NCI-H1436 (cell line): Measurements from ENCODE around the gene GRB2.

Experiments
- DNase-seq: peaks from one replicate; lab custom pipeline; 2025; lab: John Stamatoyannopoulos, UW

GRB2 gene

GRCh38 chr17:75414488-75414887, 9.0 kb upstream of the GRB2 start:
- DNase-seq, result no peak

GRCh38 chr17:75412455-75413317, 7.2 kb upstream of the GRB2 start:
- peak; percentile 81 for DNase-seq

DNA sequence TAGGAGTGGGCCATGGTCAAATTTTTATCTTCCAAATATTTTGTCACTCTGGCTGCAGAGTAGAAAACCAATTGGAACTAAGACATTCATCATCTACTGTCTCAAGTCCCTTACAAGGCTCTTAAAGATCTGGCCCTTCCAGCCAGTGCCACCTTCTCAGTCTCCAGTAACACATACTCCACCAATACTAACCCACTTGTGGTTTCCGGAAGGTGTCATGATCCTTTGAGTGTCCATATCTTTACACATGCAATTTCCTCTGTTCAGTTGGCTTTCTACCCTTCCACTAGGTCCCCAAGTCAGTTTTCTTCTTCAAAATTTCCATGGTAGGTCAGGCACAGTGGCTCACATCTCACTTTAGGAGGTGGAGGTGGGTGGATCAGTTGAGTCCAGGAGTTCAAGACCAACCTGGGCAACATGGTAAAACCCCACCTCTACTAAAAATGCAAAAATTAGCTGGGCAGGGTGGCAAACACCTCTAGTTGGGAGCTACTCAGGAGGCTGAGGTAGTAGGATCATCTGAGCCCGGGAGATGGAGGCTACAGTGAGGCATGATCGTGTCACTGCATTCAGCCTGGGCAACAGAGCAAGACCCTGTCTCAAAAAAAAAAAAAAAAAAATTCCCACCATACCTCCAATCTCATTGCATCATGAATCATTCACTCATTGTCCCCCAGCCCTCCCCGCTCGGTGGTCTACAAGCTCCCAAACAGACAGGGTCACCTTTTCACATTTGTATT, 6.0 kb upstream of the GRB2 start:
- no peak for DNase-seq

DNA sequence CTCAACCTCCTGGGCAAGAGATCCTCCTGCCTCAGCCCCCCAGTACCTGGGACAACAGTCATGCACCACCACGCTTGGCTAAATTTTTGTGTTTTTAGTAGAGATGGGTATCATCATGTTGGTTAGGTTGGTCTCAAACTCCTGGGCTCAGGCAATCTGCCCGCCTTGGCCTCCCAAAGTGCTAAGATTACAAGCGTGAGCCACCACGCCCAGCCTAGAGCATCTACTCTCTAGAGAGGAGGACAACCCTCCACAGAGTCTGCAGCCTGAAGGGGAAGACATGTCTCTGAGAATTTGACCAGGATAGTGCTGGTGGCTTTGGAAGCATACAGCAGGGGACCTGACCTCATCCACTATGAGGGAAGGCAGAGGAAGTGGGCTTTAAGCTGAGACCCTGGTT, 4.7 kb upstream of the GRB2 start:
- no peak for DNase-seq

DNA sequence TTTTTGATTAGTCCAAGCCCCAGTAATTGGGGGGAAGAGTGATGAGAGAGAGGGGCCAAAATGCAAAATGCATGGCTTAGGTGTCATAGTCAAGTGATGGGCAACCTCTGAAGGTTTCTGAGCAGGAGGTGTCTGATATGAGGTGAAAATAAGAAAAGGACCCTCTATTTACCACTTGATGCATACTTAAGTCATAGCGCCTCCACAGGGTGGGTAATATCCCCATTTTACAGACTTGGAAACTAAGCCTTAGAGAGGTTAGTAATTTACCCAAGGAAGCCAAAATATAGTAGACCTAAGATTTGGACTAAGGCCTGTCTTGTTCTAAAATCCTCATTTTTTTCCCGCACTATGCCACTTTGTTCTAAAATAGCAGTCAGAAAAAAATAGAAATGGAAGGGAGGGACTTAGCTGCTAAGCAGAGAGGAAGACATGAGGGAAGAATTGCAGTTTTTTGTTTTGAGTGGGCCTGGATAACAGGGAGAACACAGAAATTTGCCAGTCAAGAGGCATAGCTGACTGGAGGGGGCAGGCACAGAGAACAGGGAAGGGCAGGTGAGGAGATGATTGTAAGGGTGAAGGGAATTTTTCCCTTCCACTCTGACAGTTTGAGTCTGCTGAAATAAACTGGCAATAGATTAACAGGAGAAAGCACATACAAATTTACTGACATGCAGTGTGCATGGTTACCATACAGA, 2.3 kb upstream of the GRB2 start:
- DNase-seq, result no peak

DNA sequence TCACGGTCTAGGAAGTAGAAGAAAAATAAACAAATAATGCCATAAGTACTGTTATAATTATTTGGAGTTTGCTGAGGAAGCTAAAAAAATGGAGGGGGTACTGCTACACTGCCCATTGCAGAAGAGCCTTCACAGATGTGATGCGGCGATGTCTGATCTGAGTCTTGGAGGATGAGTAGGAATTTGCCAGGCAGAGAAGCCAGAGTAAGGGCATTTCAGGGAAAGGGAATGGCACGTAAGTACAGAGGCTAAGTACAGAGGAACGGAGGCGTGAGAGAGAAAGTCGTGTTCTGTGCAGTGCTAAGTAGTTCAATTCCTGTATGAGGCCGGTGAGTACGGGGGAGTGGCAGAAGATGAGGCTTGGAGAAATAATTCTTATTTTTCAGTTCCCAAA, 741 bp upstream of the GRB2 start:
- DNase-seq, result no peak

DNA sequence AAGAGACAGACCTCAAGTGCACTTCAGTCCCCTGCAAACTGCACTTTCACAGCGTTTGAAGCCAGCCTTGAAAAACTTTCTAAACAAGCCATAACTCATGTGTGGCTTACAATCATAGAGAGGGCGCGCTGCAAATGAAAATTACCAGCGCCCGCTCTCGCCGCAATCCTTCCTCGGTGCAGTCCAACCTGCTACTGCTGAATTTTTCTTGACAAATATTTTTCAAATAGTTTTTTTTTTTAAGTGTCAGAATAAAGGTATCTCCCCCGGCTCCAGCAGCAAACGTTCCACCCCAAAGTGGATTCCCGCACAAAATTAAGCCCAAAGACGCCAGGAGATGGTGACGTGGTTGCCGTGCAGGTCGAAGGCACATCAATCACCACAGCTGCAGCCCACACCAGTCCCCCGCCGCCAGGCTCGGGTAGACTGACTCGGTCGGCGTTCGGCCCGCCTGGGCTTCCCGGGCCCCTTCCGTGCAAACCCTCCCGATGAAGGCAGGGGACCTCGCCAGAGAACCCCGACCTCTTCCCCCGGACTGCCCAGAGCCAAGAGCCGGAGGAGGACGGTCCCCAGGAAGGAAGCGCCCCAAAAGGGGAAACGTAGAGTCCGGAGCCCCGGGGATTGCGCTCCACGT, 630 bp downstream of the GRB2 start:
- DNase-seq, result no peak

DNA sequence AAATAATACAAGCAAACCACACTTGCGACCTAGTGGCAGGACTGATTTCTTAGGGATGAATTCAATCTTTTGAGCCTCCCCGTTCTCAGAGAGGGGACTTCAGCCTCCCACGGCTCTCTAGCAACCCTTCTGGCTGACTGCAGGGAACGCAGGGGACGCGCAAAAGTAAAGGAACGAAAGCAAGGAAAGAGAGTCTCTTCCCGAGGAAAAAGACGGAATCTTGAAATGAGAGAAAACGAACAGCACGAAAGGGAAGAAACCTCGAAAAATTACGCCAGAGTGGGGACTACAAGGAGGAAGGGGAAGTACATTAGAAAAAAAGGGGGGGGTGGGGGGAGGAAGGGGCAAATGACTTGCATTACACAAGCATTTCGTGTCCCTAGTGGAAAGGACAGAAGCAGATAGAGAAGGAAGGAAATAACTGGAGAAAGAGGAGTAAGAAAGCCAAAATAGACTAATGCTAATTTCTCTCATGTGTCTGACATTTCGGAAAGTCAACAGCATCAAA, 1.2 kb downstream of the GRB2 start:
- DNase-seq, result peak; percentile 63

DNA sequence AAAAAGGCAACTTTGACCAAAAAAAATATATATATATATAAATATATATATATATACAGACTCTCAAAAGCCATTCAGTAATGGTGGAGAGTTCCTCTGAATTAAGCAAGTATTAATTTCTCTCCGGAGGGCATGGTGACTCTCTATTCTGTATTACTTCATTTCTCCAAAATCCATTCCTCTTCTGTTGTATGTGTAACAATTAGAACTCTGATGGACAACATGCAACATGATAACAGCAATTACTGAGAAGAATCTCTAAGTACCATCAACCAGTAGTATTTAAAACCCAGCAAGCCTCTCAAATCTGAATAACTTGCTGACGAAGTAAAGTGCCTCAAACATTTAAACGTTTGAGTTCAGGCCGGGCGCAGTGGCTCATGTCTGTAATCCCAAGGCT, 2.3 kb downstream of the GRB2 start:
- DNase-seq, result no peak

- no peak for DNase-seq
Measured at GRCh38 chr17:75402026-75402425, 3.5 kb downstream of the GRB2 start.

- no peak for DNase-seq
Measured at GRCh38 chr17:75400326-75400939, 5.0 kb downstream of the GRB2 start.

GRCh38 chr17:75398279-75398678, 7.2 kb downstream of the GRB2 start:
- no peak for DNase-seq

DNA sequence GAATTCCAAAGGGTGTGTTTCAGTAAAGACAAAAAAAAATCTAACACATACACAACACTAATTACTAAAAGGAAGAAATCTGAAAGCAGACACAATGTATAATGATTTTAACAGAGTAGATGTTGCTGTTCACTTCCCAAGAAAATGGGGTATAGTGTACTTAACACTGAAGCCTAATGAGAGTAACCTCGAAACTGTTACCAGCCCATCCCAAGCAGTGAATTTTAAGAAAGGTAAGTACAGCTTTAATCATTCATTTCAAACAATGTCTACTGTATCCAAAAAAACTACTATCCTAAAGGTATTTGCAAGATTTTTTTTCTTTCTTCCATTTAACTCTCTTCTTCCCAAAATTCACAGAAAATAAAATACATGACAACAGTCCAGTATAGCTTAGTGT, 8.3 kb downstream of the GRB2 start:
- no peak for DNase-seq

DNA sequence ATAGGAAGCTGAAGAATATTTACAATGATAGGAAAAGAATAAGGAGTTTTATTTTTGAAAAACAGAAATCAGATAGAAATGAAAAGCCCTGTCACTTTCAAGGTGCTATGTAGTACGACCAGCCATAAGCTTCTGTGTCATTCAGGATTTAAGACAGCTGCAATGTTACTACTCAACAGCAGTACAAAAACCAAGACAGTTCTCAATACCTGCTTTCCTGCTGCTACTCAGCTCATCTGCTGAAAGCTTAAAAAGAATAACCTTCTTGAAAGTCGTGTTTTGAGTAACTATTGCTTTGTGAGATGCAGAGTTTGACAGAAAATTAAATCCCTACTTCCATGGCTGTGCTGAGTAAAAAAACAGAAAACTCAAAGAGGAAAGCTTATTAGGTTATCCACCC, 8.7 kb downstream of the GRB2 start:
- no peak for DNase-seq

- no peak for DNase-seq
Measured at GRCh38 chr17:75396025-75396424, 9.5 kb downstream of the GRB2 start.

GRCh38 chr17:75394332-75394918, 11.1 kb downstream of the GRB2 start:
- no peak for DNase-seq

GRCh38 chr17:75393523-75394331, 11.8 kb downstream of the GRB2 start:
- peak; percentile 97 for DNase-seq

DNA sequence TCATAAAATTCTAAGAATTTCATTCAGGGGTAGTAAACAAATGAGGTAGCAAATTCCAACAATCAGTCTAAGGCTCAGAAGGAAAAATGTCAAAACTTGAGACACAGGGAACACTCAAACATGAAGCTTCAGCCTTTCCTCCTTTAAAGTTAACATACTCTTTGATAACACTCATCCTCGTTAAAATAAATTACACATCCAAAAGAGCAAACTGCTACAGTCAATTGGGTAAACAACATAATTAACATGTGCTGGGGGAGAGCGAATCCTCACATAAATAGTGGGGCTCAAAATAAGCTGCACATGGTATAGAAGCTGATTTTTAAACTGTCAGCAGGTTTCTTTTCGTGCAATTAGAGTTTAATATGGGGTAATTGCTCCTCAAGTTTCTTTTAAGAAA, 12.9 kb downstream of the GRB2 start:
- DNase-seq, result no peak

- DNase-seq, result no peak
Measured at GRCh38 chr17:75390982-75391381, 14.5 kb downstream of the GRB2 start.

DNA sequence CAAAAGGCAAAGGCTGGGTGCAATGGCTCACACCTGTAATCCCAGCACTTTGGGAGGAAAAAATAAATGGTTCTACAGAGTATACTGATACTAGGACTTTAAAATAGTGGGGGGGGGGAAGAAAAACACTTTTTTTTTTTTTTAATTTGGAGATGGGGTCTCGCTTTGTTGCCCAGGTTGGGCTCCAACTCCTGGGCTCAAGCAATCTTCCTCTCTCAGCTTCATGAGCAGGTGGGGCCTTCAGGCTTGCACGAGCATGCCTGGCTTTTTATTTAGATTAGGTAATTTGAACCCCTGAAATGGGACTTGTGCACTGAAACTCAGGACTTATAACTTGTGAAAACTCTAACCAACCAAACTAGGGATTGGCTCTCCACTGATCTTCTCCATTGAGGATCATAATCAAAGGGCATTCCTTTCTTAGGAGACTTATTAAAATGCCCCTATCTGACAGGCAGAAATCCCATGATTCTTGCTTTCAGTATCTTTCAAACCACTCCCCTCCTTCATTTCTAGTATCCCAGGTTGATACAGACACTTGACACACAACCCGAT, 16.9 kb downstream of the GRB2 start:
- no peak for DNase-seq
